Activated naive CD8-positive, alpha-beta T cell treated with anti-CD3 and anti-CD28 coated beads, Interleukin-2, amount 50 U/mL, for 24 hours (primary cell): ENCODE data around the gene MEIOC.
"Not testable (repeated sequence)": the region's sequence is repeated elsewhere in the genome, so short reads cannot be mapped to it uniquely, and the experiment has no call there.

Experiments used
- ATAC-seq: fragments of 150-1000 bp; cut with Tn5 transposase; one replicate; pipeline ENCODE4 v1.10.0; 2021
- DNase-seq: peaks from one replicate; pipeline ENCODE4 v3.0.0; 2021
- H3K27ac Mint-ChIP-seq: one replicate; pipeline ENCODE4 v1.8.0; 2021; ENCODE audit warnings: mild to moderate bottlenecking, mixed read lengths
- H3K27me3 Mint-ChIP-seq: one replicate; pipeline ENCODE4 v1.8.0; 2021; ENCODE audit warnings: mixed read lengths
- H3K36me3 Mint-ChIP-seq: one replicate; pipeline ENCODE4 v1.8.0; 2021; ENCODE audit warnings: low read depth, mixed read lengths
- H3K4me1 Mint-ChIP-seq: one replicate; pipeline ENCODE4 v1.8.0; 2021; ENCODE audit warnings: mixed read lengths
- H3K4me3 Mint-ChIP-seq: one replicate; pipeline ENCODE4 v1.8.0; 2021; ENCODE audit warnings: mild to moderate bottlenecking, moderate library complexity, mixed read lengths
- H3K9me3 Mint-ChIP-seq: one replicate; pipeline ENCODE4 v1.8.0; 2021; ENCODE audit warnings: mixed read lengths

Gene MEIOC

GRCh38 chr17:44633998-44634397 lies 22.3 kb upstream of the MEIOC start:
- Mint-ChIP-seq H3K36me3 (no peaks in the 10 kb centered on the region), H3K27me3 (peaks cover 5% of the 10 kb centered on the region), H3K27ac (no peak overlapping the region), H3K4me1 (no peaks in the 10 kb centered on the region), H3K4me3 (no peak overlapping the region), H3K9me3 (no peaks in the 10 kb centered on the region)
- ATAC-seq (no peak), DNase-seq (no peak)

GRCh38 chr17:44634401-44634800 lies 21.9 kb upstream of the MEIOC start:
- not testable (repeated sequence) for H3K9me3 Mint-ChIP-seq, H3K27ac Mint-ChIP-seq, H3K36me3 Mint-ChIP-seq, ATAC-seq, H3K27me3 Mint-ChIP-seq, H3K4me1 Mint-ChIP-seq, DNase-seq, H3K4me3 Mint-ChIP-seq

- no peaks in the 10 kb centered on the region for H3K9me3 Mint-ChIP-seq
- no peak for DNase-seq
- peak; percentile 52 for ATAC-seq
Measured at GRCh38 chr17:44636562-44636961, 19.7 kb upstream of the MEIOC start.

GRCh38 chr17:44637066-44637465 lies 19.2 kb upstream of the MEIOC start:
- Mint-ChIP-seq H3K27ac (no peak overlapping the region), H3K9me3 (no peaks in the 10 kb centered on the region), H3K36me3 (no peaks in the 10 kb centered on the region), H3K4me3 (no peak overlapping the region), H3K4me1 (no peaks in the 10 kb centered on the region), H3K27me3 (peaks cover 9% of the 10 kb centered on the region)
- ATAC-seq = no peak
- DNase-seq = no peak

More at GRCh38 chr17:44636562-44636961, 19.7 kb upstream of the MEIOC start:
- H3K4me1 Mint-ChIP-seq = no peaks in the 10 kb centered on the region
- H3K36me3 Mint-ChIP-seq = no peaks in the 10 kb centered on the region
- no peak overlapping the region for H3K27ac Mint-ChIP-seq
- peaks cover 9% of the 10 kb centered on the region for H3K27me3 Mint-ChIP-seq
- no peak overlapping the region for H3K4me3 Mint-ChIP-seq

- Mint-ChIP-seq H3K36me3 (no peaks in the 10 kb centered on the region), H3K27me3 (peaks cover 17% of the 10 kb centered on the region), H3K4me1 (no peaks in the 10 kb centered on the region), H3K27ac (no peak overlapping the region), H3K4me3 (no peak overlapping the region), H3K9me3 (no peaks in the 10 kb centered on the region)
- ATAC-seq = no peak
- DNase-seq = no peak
Measured at GRCh38 chr17:44642834-44643233, 13.4 kb upstream of the MEIOC start.

- no peaks in the 10 kb centered on the region for H3K4me1 Mint-ChIP-seq
- no peaks in the 10 kb centered on the region for H3K9me3 Mint-ChIP-seq
- DNase-seq (no peak), ATAC-seq (no peak)
- peaks cover 18% of the 10 kb centered on the region for H3K27me3 Mint-ChIP-seq
- no peak overlapping the region for H3K27ac Mint-ChIP-seq
- H3K36me3 Mint-ChIP-seq = no peaks in the 10 kb centered on the region
- no peak overlapping the region for H3K4me3 Mint-ChIP-seq
Measured at GRCh38 chr17:44645341-44645740, 10.9 kb upstream of the MEIOC start.

GRCh38 chr17:44646280-44646679 lies 10.0 kb upstream of the MEIOC start:
- no peak for ATAC-seq
- Mint-ChIP-seq H3K4me3 (no peak overlapping the region), H3K36me3 (no peaks in the 10 kb centered on the region), H3K4me1 (no peaks in the 10 kb centered on the region), H3K27me3 (peaks cover 24% of the 10 kb centered on the region), H3K9me3 (no peaks in the 10 kb centered on the region), H3K27ac (no peak overlapping the region)
- DNase-seq = no peak

- DNase-seq (no peak), ATAC-seq (no peak)
- Mint-ChIP-seq H3K4me1 (no peaks in the 10 kb centered on the region), H3K27me3 (peaks cover 28% of the 10 kb centered on the region), H3K4me3 (no peak overlapping the region), H3K9me3 (no peaks in the 10 kb centered on the region), H3K36me3 (no peaks in the 10 kb centered on the region), H3K27ac (no peak overlapping the region)
Measured at GRCh38 chr17:44647736-44648135, 8.5 kb upstream of the MEIOC start.

GRCh38 chr17:44648963-44649362 lies 7.3 kb upstream of the MEIOC start:
- no peaks in the 10 kb centered on the region for H3K36me3 Mint-ChIP-seq
- ATAC-seq (no peak), DNase-seq (no peak)
- H3K9me3 Mint-ChIP-seq = no peaks in the 10 kb centered on the region
- H3K27ac Mint-ChIP-seq = no peak overlapping the region
- peaks cover 28% of the 10 kb centered on the region for H3K27me3 Mint-ChIP-seq
- no peaks in the 10 kb centered on the region for H3K4me1 Mint-ChIP-seq
- H3K4me3 Mint-ChIP-seq = no peak overlapping the region

GRCh38 chr17:44651228-44651627 lies 5.0 kb upstream of the MEIOC start:
- DNase-seq (no peak), ATAC-seq (no peak)
- Mint-ChIP-seq H3K9me3 (no peaks in the 10 kb centered on the region), H3K27me3 (peaks cover 40% of the 10 kb centered on the region), H3K4me3 (no peak overlapping the region), H3K27ac (no peak overlapping the region), H3K4me1 (peaks cover 2% of the 10 kb centered on the region), H3K36me3 (no peaks in the 10 kb centered on the region)

- H3K36me3 Mint-ChIP-seq = peaks cover 2% of the 10 kb centered on the region
- no peaks in the 10 kb centered on the region for H3K9me3 Mint-ChIP-seq
- H3K4me1 Mint-ChIP-seq = peaks cover 5% of the 10 kb centered on the region
- H3K27ac Mint-ChIP-seq = no peak overlapping the region
- peaks cover 44% of the 10 kb centered on the region for H3K27me3 Mint-ChIP-seq
- H3K4me3 Mint-ChIP-seq = no peak overlapping the region
- ATAC-seq (no peak), DNase-seq (no peak)
Measured at GRCh38 chr17:44652727-44653126, 3.5 kb upstream of the MEIOC start.

- no peak for ATAC-seq
- peaks cover 5% of the 10 kb centered on the region for H3K4me1 Mint-ChIP-seq
- H3K4me3 Mint-ChIP-seq = no peak overlapping the region
- H3K27ac Mint-ChIP-seq = no peak overlapping the region
- no peaks in the 10 kb centered on the region for H3K9me3 Mint-ChIP-seq
- DNase-seq = no peak
- H3K36me3 Mint-ChIP-seq = peaks cover 2% of the 10 kb centered on the region
- H3K27me3 Mint-ChIP-seq = peaks cover 46% of the 10 kb centered on the region
Measured at GRCh38 chr17:44653384-44653783, 2.9 kb upstream of the MEIOC start.

GRCh38 chr17:44653954-44654353 lies 2.3 kb upstream of the MEIOC start:
- no peak overlapping the region for H3K27ac Mint-ChIP-seq
- no peaks in the 10 kb centered on the region for H3K9me3 Mint-ChIP-seq
- peaks cover 2% of the 10 kb centered on the region for H3K36me3 Mint-ChIP-seq
- peaks cover 46% of the 10 kb centered on the region for H3K27me3 Mint-ChIP-seq
- peaks cover 5% of the 10 kb centered on the region for H3K4me1 Mint-ChIP-seq
- DNase-seq = no peak
- H3K4me3 Mint-ChIP-seq = no peak overlapping the region
- no peak for ATAC-seq

- Mint-ChIP-seq H3K36me3 (peaks cover 2% of the 10 kb centered on the region), H3K4me1 (peaks cover 3% of the 10 kb centered on the region), H3K27me3 (peaks cover 15% of the 10 kb centered on the region), H3K27ac (no peak overlapping the region), H3K9me3 (no peaks in the 10 kb centered on the region), H3K4me3 (no peak overlapping the region)
- ATAC-seq (no peak), DNase-seq (no peak)
Measured at GRCh38 chr17:44661835-44662234, 5.6 kb downstream of the MEIOC start.

GRCh38 chr17:44663095-44663494 lies 6.8 kb downstream of the MEIOC start:
- ATAC-seq (no peak), DNase-seq (no peak)
- Mint-ChIP-seq H3K4me3 (no peak overlapping the region), H3K27me3 (peaks cover 7% of the 10 kb centered on the region), H3K27ac (no peak overlapping the region), H3K4me1 (peaks cover 8% of the 10 kb centered on the region), H3K36me3 (no peaks in the 10 kb centered on the region), H3K9me3 (no peaks in the 10 kb centered on the region)

GRCh38 chr17:44664867-44665266 lies 8.6 kb downstream of the MEIOC start:
- Mint-ChIP-seq H3K27me3 (peaks cover 3% of the 10 kb centered on the region), H3K4me1 (peaks cover 8% of the 10 kb centered on the region), H3K36me3 (no peaks in the 10 kb centered on the region), H3K27ac (no peak overlapping the region), H3K9me3 (no peaks in the 10 kb centered on the region), H3K4me3 (no peak overlapping the region)
- ATAC-seq = no peak
- DNase-seq = no peak
